SU-DHL-6 (cell line): ENCODE data around the gene LAMA3.

Experiments
- H2AFZ ChIP-seq: fragments of 200-600 bp; sonication (generic); 2 replicates; pipeline ENCODE4 v1.6.1; 2014; ENCODE audit warnings: low read depth, mild to moderate bottlenecking, moderate library complexity, mixed read lengths, antibody characterized with exemption, low read length; ENCODE audit not compliant: severe bottlenecking
- H3F3A ChIP-seq: fragments of 200-600 bp; shearing (Covaris generic); 2 replicates; pipeline ENCODE4 v1.6.0; 2016; ENCODE audit warnings: antibody characterized with exemption, mild to moderate bottlenecking; ENCODE audit not compliant: insufficient read depth
- H3K27ac ChIP-seq: fragments of 200-600 bp; sonication (generic); 2 replicates; pipeline ENCODE4 v1.5.1; 2016; ENCODE audit warnings: low read depth, mild to moderate bottlenecking, low read length, moderate library complexity, mixed read lengths
- H3K27me3 ChIP-seq: fragments of 200-600 bp; sonication (generic), shearing (Covaris generic); 2 replicates; pipeline ENCODE4 v1.6.0; 2014; ENCODE audit warnings: mild to moderate bottlenecking, low read length
- H3K36me3 ChIP-seq: fragments of 200-600 bp; sonication (generic); 2 replicates; pipeline ENCODE4 v1.6.1; 2014; ENCODE audit warnings: mild to moderate bottlenecking, low read length, mixed read lengths
- H3K4me2 ChIP-seq: fragments of 300-600, 200-600 bp; shearing (Covaris generic), sonication (generic); 2 replicates; pipeline ENCODE4 v1.6.0; 2014; ENCODE audit warnings: low read length, low read depth, mild to moderate bottlenecking; ENCODE audit not compliant: poor library complexity, severe bottlenecking
- H3K4me3 ChIP-seq: fragments of 200-600 bp; sonication (generic); 2 replicates; pipeline ENCODE4 v1.5.1; 2014; ENCODE audit warnings: antibody characterized with exemption, low read length, mild to moderate bottlenecking, mixed read lengths; ENCODE audit not compliant: insufficient read depth, poor library complexity, severe bottlenecking
- H3K79me2 ChIP-seq: fragments of 200-600 bp; sonication (generic); 2 replicates; pipeline ENCODE4 v1.6.1; 2014; ENCODE audit warnings: mild to moderate bottlenecking, low read length, moderate library complexity; ENCODE audit not compliant: insufficient read depth
- H3K9ac ChIP-seq: fragments of 200-600 bp; sonication (generic); 2 replicates; pipeline ENCODE4 v1.7.0; 2014; ENCODE audit warnings: mild to moderate bottlenecking, low read length
- H3K9me2 ChIP-seq: fragments of 200-600 bp; sonication (generic); replicated peaks from 2 replicates; pipeline ENCODE4 v1.6.1; 2014; ENCODE audit warnings: low read length; ENCODE audit not compliant: insufficient read depth
- H3K9me3 ChIP-seq: fragments of 200-600 bp; sonication (generic); 2 replicates; pipeline ENCODE4 v1.6.1; 2014; ENCODE audit warnings: low read length, mixed read lengths; ENCODE audit not compliant: insufficient read depth
- H4K20me1 ChIP-seq: fragments of 200-600 bp; sonication (generic); 2 replicates; pipeline ENCODE4 v1.6.1; 2014; ENCODE audit warnings: low read depth, mild to moderate bottlenecking, antibody characterized with exemption, low read length, moderate library complexity, mixed read lengths
- CTCF ChIP-seq: fragments of 200-600 bp; sonication (generic); IDR thresholded peaks from one replicate; pipeline ENCODE4 v1.5.1; 2017; ENCODE audit warnings: antibody characterized with exemption, mild to moderate bottlenecking, low read length, moderate library complexity; ENCODE audit not compliant: insufficient read depth, poor library complexity, severe bottlenecking
- EZH2phosphoT487 ChIP-seq: fragments of 200-600 bp; sonication (generic), shearing (Covaris generic); conservative IDR thresholded peaks from 2 replicates; pipeline ENCODE4 v1.6.1; 2018; ENCODE audit warnings: mild to moderate bottlenecking, antibody characterized with exemption, low read length, moderate library complexity, mixed read lengths

Gene LAMA3

GRCh38 chr18:23772327-23773024 lies 83.2 kb downstream of the LAMA3 start:
- no peak overlapping the region for H2AFZ ChIP-seq

GRCh38 chr18:23776306-23776705 lies 87.1 kb downstream of the LAMA3 start:
- no peaks in the 10 kb centered on the region for H3K27me3 ChIP-seq
- H3K4me3 ChIP-seq = no peak overlapping the region
- no peaks in the 10 kb centered on the region for H3K36me3 ChIP-seq
- no peak overlapping the region for H3K4me2 ChIP-seq
- H3K9me2 ChIP-seq = no peaks in the 10 kb centered on the region
- no peaks in the 10 kb centered on the region for H3K9me3 ChIP-seq
- no peaks in the 10 kb centered on the region for H4K20me1 ChIP-seq
- no peak overlapping the region for H3K9ac ChIP-seq
- H3K27ac ChIP-seq = no peak overlapping the region
- no peaks in the 10 kb centered on the region for H3F3A ChIP-seq
- TF ChIP-seq EZH2phosphoT487 = no peak
- no peak for TF ChIP-seq CTCF
- no peak overlapping the region for H2AFZ ChIP-seq
- H3K79me2 ChIP-seq = no peaks in the 10 kb centered on the region

More at GRCh38 chr18:23772327-23773024, 83.2 kb downstream of the LAMA3 start:
- Histone ChIP-seq H3F3A (no peaks in the 10 kb centered on the region), H3K27ac (no peak overlapping the region), H3K4me3 (no peak overlapping the region), H3K27me3 (no peaks in the 10 kb centered on the region), H3K9ac (no peak overlapping the region), H3K79me2 (no peaks in the 10 kb centered on the region), H4K20me1 (no peaks in the 10 kb centered on the region), H3K36me3 (no peaks in the 10 kb centered on the region), H3K9me3 (no peaks in the 10 kb centered on the region), H3K9me2 (no peaks in the 10 kb centered on the region), H3K4me2 (no peak overlapping the region)
- TF ChIP-seq EZH2phosphoT487 (no peak), CTCF (no peak)

GRCh38 chr18:23778828-23779227 lies 89.6 kb downstream of the LAMA3 start:
- no peak overlapping the region for H2AFZ ChIP-seq
- no peak overlapping the region for H3K4me3 ChIP-seq
- H3K9ac ChIP-seq = no peak overlapping the region
- TF ChIP-seq EZH2phosphoT487 (no peak), CTCF (no peak)
- H3F3A ChIP-seq = no peaks in the 10 kb centered on the region
- H3K4me2 ChIP-seq = no peak overlapping the region
- no peaks in the 10 kb centered on the region for H3K9me3 ChIP-seq
- no peaks in the 10 kb centered on the region for H3K36me3 ChIP-seq
- H3K27ac ChIP-seq = no peak overlapping the region
- no peaks in the 10 kb centered on the region for H3K79me2 ChIP-seq
- H3K27me3 ChIP-seq = no peaks in the 10 kb centered on the region
- no peaks in the 10 kb centered on the region for H3K9me2 ChIP-seq
- no peaks in the 10 kb centered on the region for H4K20me1 ChIP-seq
